Spleen (tissue), 11 donors: ENCODE measurements around the gene PHKG1. TPM values are rescaled to one million over a fixed set of nuclear protein-coding genes. Genes with fewer than 3 reads are reported as not detected.

ENCODE experiments used
- DNase-seq: peaks from one replicate; pipeline ENCODE4 v3.0.0-alpha.2; 2020
- H3K27ac ChIP-seq, 8 donors: fragments of 200-600 bp; sonication (generic) in 7 of 8; 1 replicate in 4 of 8; 2 replicates in 4 of 8; pipeline versions ENCODE4 v1.5.0 to v1.8.0; 2016 to 2021; ENCODE audit warnings: inconsistent platforms in 4 of 8, mild to moderate bottlenecking in 4 of 8, moderate library complexity in 1 of 8
- H3K27me3 ChIP-seq, 7 donors: fragments of 200-600 bp; sonication (generic) in 6 of 7; replicated peaks in 1 of 7; 1 replicate in 4 of 7; 2 replicates in 3 of 7; pipeline versions ENCODE4 v1.5.0 to v1.8.0; 2016 to 2021; ENCODE audit warnings: inconsistent platforms in 3 of 7, mild to moderate bottlenecking in 1 of 7
- H3K36me3 ChIP-seq, 6 donors: fragments of 200-600 bp; sonication (generic) in 5 of 6; 1 replicate in 4 of 6; 2 replicates in 2 of 6; pipeline versions ENCODE4 v1.5.0 to v1.8.0; 2016 to 2021; ENCODE audit warnings: inconsistent platforms in 2 of 6
- H3K4me1 ChIP-seq, 6 donors: fragments of 200-600 bp; sonication (generic) in 5 of 6; 1 replicate in 3 of 6; 2 replicates in 3 of 6; pipeline versions ENCODE4 v1.5.0 to v1.8.0; 2016 to 2021; ENCODE audit warnings: inconsistent platforms in 3 of 6
- H3K4me3 ChIP-seq, 8 donors: fragments of 200-600 bp; sonication (generic) in 7 of 8; 1 replicate in 4 of 8; 2 replicates in 4 of 8; pipeline versions ENCODE4 v1.5.0 to v1.8.0; 2016 to 2021; ENCODE audit warnings: inconsistent platforms in 4 of 8, mild to moderate bottlenecking in 4 of 8, moderate library complexity in 2 of 8
- H3K9me3 ChIP-seq, 8 donors: fragments of 200-600 bp; sonication (generic) in 7 of 8; 1 replicate in 4 of 8; 2 replicates in 4 of 8; pipeline versions ENCODE4 v1.5.0 to v1.8.0; 2016 to 2021; ENCODE audit warnings: inconsistent platforms in 4 of 8
- POLR2A ChIP-seq, 3 donors: fragments of 450-650 bp; IDR thresholded peaks; one replicate each; pipeline ENCODE4 v1.5.1; 2017; ENCODE audit warnings: antibody characterized with exemption in 3 of 3, mild to moderate bottlenecking in 1 of 3
- POLR2AphosphoS5 ChIP-seq, 3 donors: sonication (generic); formaldehyde crosslinking; IDR thresholded peaks; one replicate each; pipeline ENCODE4 v1.5.1; 2017; ENCODE audit warnings: antibody characterized with exemption in 3 of 3
- WGBS, 5 donors: extraction: QIAGEN DNeasy Blood & Tissue Kit in 3 of 5; methylation state at CpG; one replicate each; pipeline versions ENCODE4 v1.1.5 to v1.1.7; 2013 to 2018; 5-methylcytosine and 5-hydroxymethylcytosine counted together
- intact Hi-C: fragments of 100-400 bp; cut with DNase I; formaldehyde crosslinking; loops from one replicate; pipeline ENCODE4 v1.15.0; 2023; ENCODE audit warnings: low total_unique reads
- polyA plus RNA-seq, 3 donors: library from polyadenylated mRNA; stranded (reverse); fragments of 200-250 nt; gene quantifications; one replicate each; pipeline ENCODE4 v1.2.1, GENCODE V29; 2013
- small RNA-seq, 4 donors: library from RNA; depleted of rRNA; stranded (forward); fragments of <200 nt; gene quantifications; one replicate each; pipeline ENCODE3, GENCODE V24; 2016
- total RNA-seq, 7 donors: library from RNA; depleted of rRNA in 3 of 7; stranded (reverse); fragments of >200 nt in 3 of 7; fragmentation: NEBNext Ultra II Directional in 4 of 7; extraction: Animal tissue kit (Norgen Biotek cat#: 25700) in 4 of 7; gene quantifications; one replicate each; pipeline versions ENCODE4 v1.1.0 to v1.2.1, GENCODE V29; 2016 to 2021
- TF ChIP-seq, protein P1 (sequence below), 11 experiments: fragments of 200-600 bp in 7 of 11; fragments of 450-650 bp in 4 of 11; sonication (generic) in 4 of 11; IDR thresholded peaks in 8 of 11; conservative IDR thresholded peaks in 3 of 11; 1 replicate in 7 of 11; 2 replicates in 4 of 11; pipeline versions ENCODE4 v1.4.0 to v1.8.0; 2016 to 2021; ENCODE audit warnings: antibody characterized with exemption in 11 of 11, inconsistent platforms in 4 of 11, mild to moderate bottlenecking in 1 of 11
- donor health status: healthy with polysubstance abuse.
- donor health status: DM: no; HTN: no; CAD: no; lungs with moderate emphysema.
- donor health status: DM: no; HTN: no; CAD: no.
- donor health status: Bipolar disorder and iron deficiency.
- donor health status: healthy.
- donor health status: DM: no; HTN: no; CAD: no.
- donor health status: DM: yes; HTN: yes; CAD: no.

PHKG1 gene
- total and polyA plus RNA-seq, 10 donors = 0.86 to 3.4 (median 1.2) TPM; not detected in 1

DNA sequence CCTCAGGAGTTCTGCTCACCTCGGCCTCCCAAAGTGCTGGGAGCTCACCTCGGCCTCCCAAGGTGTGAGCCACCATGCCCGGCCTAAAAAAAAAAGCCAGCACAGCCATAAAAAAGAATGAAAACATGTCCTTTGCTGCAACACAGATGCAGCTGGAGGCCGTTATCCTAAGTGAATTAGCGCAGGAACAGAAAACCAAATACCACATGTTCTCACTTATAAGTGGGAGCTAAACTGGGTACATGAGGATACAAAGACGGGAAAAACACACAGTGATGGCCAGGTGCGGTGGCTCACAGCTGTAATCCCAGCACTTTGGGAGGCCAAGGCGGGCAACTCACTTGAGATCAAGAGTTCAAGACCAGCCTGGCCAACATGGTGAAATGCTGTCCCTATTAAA, 62.4 kb downstream of the PHKG1 start:
- no peaks in the 10 kb centered on the region for H3K9me3 ChIP-seq
- peak; percentile 24 for DNase-seq
- no peak overlapping the region for H3K27ac ChIP-seq
- intact Hi-C loops = no loop called here
- H3K4me1 ChIP-seq = peaks cover 0 to 19% (median 10%) of the 10 kb centered on the region in 6 donors
- no peak overlapping the region for H3K4me3 ChIP-seq
- TF ChIP-seq, protein P1, sequence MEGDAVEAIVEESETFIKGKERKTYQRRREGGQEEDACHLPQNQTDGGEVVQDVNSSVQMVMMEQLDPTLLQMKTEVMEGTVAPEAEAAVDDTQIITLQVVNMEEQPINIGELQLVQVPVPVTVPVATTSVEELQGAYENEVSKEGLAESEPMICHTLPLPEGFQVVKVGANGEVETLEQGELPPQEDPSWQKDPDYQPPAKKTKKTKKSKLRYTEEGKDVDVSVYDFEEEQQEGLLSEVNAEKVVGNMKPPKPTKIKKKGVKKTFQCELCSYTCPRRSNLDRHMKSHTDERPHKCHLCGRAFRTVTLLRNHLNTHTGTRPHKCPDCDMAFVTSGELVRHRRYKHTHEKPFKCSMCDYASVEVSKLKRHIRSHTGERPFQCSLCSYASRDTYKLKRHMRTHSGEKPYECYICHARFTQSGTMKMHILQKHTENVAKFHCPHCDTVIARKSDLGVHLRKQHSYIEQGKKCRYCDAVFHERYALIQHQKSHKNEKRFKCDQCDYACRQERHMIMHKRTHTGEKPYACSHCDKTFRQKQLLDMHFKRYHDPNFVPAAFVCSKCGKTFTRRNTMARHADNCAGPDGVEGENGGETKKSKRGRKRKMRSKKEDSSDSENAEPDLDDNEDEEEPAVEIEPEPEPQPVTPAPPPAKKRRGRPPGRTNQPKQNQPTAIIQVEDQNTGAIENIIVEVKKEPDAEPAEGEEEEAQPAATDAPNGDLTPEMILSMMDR (IDR thresholded peaks at IDR 0.05 in 8 of 11, conservative IDR thresholded peaks at IDR 0.05 in 3 of 11) = no peak
- TF ChIP-seq POLR2AphosphoS5 (IDR thresholded peaks at IDR 0.05) (no peak), POLR2A (IDR thresholded peaks at IDR 0.05) (no peak)
- no peaks in the 10 kb centered on the region for H3K27me3 ChIP-seq
- WGBS, 5 donors = 95 to 99% (median 96%) methylated on average over 8 of the region's 8 CpGs
- H3K36me3 ChIP-seq = peaks cover 0 to 40% (median 0%) of the 10 kb centered on the region in 6 donors

Small RNA genes within 50 kb of the gene (small RNA-seq; reads per million reads assigned to genes)
- gene SNORA15 (0 reads per million in 4 donors), gene SNORA22B (0 reads per million in 4 donors)

Other genes with a start within 250 kb of the PHKG1 start
- gene SEPTIN14, start 230.2 kb downstream of the PHKG1 start, total RNA-seq = under 1 TPM in 2 of 7 donors, not detected in 5; 0.09 to 0.20 TPM
- gene SEPTIN14, start 230.2 kb downstream of the PHKG1 start, polyA plus RNA-seq = not detected
- 1 to 10 TPM; 2.0 to 6.2 (median 3.5) TPM for gene ZNF713, start 205.5 kb downstream of the PHKG1 start, total RNA-seq
- 1 to 10 TPM in 1 of 3 donors, under 1 TPM in 2; 0.38 to 1.0 (median 0.74) TPM for gene ZNF713, start 205.5 kb downstream of the PHKG1 start, polyA plus RNA-seq
- gene MRPS17, start 141.1 kb downstream of the PHKG1 start, total RNA-seq = 10 to 100 TPM in 2 of 7 donors, 1 to 10 TPM in 5; 6.4 to 10.2 (median 8.7) TPM
- gene MRPS17, start 141.1 kb downstream of the PHKG1 start, polyA plus RNA-seq = 10 to 100 TPM; 10.2 to 14.1 (median 12.5) TPM
- 10 to 100 TPM; 31.8 to 54.1 (median 37.1) TPM for gene NIPSNAP2, start 128.4 kb downstream of the PHKG1 start, total RNA-seq
- gene NIPSNAP2, start 128.4 kb downstream of the PHKG1 start, polyA plus RNA-seq = 10 to 100 TPM; 26.8 to 44.6 (median 29.7) TPM
- 10 to 100 TPM in 2 of 7 donors, 1 to 10 TPM in 5; 5.0 to 11.3 (median 7.3) TPM for gene PSPH, start 41.5 kb downstream of the PHKG1 start, total RNA-seq
- gene PSPH, start 41.5 kb downstream of the PHKG1 start, polyA plus RNA-seq = 1 to 10 TPM; 2.2 to 8.4 (median 4.8) TPM
- gene CCT6A, start 41.2 kb downstream of the PHKG1 start, total RNA-seq = 100 to 1,000 TPM in 1 of 7 donors, 10 to 100 TPM in 6; 71.5 to 107 (median 84.9) TPM
- 100 to 1,000 TPM; 113 to 139 (median 133) TPM for gene CCT6A, start 41.2 kb downstream of the PHKG1 start, polyA plus RNA-seq
- gene SUMF2, start 28.7 kb downstream of the PHKG1 start, total RNA-seq = 100 to 1,000 TPM in 6 of 7 donors, 10 to 100 TPM in 1; 96.5 to 145 (median 132) TPM
- gene SUMF2, start 28.7 kb downstream of the PHKG1 start, polyA plus RNA-seq = 10 to 100 TPM; 57.1 to 81.3 (median 60.4) TPM
- 100 to 1,000 TPM; 192 to 371 (median 228) TPM for gene CHCHD2, start 13.5 kb upstream of the PHKG1 start, total RNA-seq
- 100 to 1,000 TPM; 265 to 476 (median 453) TPM for gene CHCHD2, start 13.5 kb upstream of the PHKG1 start, polyA plus RNA-seq
- gene NUPR2, start 23.5 kb upstream of the PHKG1 start, total RNA-seq = not detected
- gene NUPR2, start 23.5 kb upstream of the PHKG1 start, polyA plus RNA-seq = not detected